Fibroblast of lung (primary cell): ENCODE measurements around the gene GUCD1.

Source experiments
- EZH2 ChIP-seq: IDR thresholded peaks from 2 replicates; pipeline ENCODE4 v1.5.1; 2012; ENCODE audit warnings: low read length, control low read depth, mild to moderate bottlenecking; ENCODE audit errors: missing control alignments
- TF ChIP-seq, protein P1 (sequence below), 2 donors: IDR thresholded peaks in 1 of 2; conservative IDR thresholded peaks in 1 of 2; 1 replicate in 1 of 2; 2 replicates in 1 of 2; pipeline ENCODE4 v1.5.1; 2011 to 2012; ENCODE audit warnings: low read length in 2 of 2, control low read depth in 1 of 2, inconsistent platforms in 1 of 2, low read depth in 1 of 2, mild to moderate bottlenecking in 1 of 2

DNA sequence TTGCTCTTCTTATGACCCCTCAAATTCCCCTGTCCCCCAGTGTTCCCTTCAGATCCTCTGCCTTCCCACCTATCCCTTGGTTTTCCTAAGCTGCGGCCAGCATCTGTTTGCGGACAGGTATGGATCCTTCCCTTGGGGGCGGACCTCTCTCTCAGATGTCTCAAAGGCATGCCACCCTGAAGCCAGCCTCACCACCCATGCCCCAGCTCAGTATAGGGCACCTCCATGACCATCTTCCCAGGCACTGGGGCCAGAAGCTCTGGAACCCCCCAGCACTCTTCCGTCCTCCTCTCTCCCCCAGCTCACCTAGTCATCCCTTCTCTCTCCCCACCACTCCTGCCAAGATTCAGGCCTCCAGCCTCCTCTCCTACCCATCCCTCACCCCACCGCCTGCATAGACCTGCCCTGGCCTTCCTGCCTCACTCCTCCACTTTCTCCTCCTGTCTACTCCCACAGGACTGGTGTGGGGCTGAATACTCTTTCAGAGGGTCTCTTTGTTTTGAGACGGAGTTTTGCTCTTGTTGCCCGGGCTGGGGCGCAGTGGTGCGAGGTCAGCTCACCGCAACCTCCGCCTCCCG is 35.7 kb upstream of the GUCD1 start:
- no peak for TF ChIP-seq EZH2
- TF ChIP-seq, protein P1, sequence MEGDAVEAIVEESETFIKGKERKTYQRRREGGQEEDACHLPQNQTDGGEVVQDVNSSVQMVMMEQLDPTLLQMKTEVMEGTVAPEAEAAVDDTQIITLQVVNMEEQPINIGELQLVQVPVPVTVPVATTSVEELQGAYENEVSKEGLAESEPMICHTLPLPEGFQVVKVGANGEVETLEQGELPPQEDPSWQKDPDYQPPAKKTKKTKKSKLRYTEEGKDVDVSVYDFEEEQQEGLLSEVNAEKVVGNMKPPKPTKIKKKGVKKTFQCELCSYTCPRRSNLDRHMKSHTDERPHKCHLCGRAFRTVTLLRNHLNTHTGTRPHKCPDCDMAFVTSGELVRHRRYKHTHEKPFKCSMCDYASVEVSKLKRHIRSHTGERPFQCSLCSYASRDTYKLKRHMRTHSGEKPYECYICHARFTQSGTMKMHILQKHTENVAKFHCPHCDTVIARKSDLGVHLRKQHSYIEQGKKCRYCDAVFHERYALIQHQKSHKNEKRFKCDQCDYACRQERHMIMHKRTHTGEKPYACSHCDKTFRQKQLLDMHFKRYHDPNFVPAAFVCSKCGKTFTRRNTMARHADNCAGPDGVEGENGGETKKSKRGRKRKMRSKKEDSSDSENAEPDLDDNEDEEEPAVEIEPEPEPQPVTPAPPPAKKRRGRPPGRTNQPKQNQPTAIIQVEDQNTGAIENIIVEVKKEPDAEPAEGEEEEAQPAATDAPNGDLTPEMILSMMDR (conservative IDR thresholded peaks at IDR 0.05 in 1 of 2, IDR thresholded peaks at IDR 0.05 in 1 of 2; ENCODE audit: low read depth in 1 of 2, low read length in 2 of 2): no peak
